DND-41 (cell line): ENCODE measurements around the gene CCDC107.

Experiments used
- ATAC-seq: fragments of 200-7000 bp; cut with Tn5 transposase; 3 replicates; pipeline ENCODE4 v1.9.1; 2021; ENCODE audit warnings: low read depth; ENCODE audit not compliant: insufficient read depth
- DNase-seq: peaks from one replicate; pipeline ENCODE4 v3.0.0-alpha.2; 2020
- H2AFZ ChIP-seq: 2 replicates; pipeline ENCODE4 v1.6.0; 2012; ENCODE audit warnings: low read depth, low read length
- H3K27ac ChIP-seq: 2 replicates; pipeline ENCODE4 v1.5.1; 2012; ENCODE audit warnings: low read length, inconsistent platforms
- H3K27me3 ChIP-seq: fragments of 200-600 bp; sonication (generic); 2 replicates; pipeline ENCODE4 v1.6.0; 2012; ENCODE audit warnings: low read length, mild to moderate bottlenecking, inconsistent platforms; ENCODE audit not compliant: insufficient read depth, poor library complexity
- H3K36me3 ChIP-seq: 2 replicates; pipeline ENCODE4 v1.5.1; 2012; ENCODE audit warnings: low read length, inconsistent platforms; ENCODE audit not compliant: insufficient read depth
- H3K4me1 ChIP-seq: 2 replicates; pipeline ENCODE4 v1.5.1; 2012; ENCODE audit warnings: mild to moderate bottlenecking, low read length; ENCODE audit not compliant: insufficient read depth
- H3K4me2 ChIP-seq: 2 replicates; pipeline ENCODE4 v1.6.0; 2012; ENCODE audit warnings: mild to moderate bottlenecking, moderate library complexity, low read length, inconsistent platforms; ENCODE audit not compliant: insufficient read depth
- H3K4me3 ChIP-seq, 2 experiments: fragments of 200-600 bp in 1 of 2; shearing (Covaris generic) in 1 of 2; 2 replicates each; pipeline ENCODE4 v1.5.1; 2012 to 2016; ENCODE audit warnings: inconsistent platforms in 2 of 2, low read length in 2 of 2, mild to moderate bottlenecking in 2 of 2, low read depth in 1 of 2, moderate library complexity in 1 of 2
- H3K79me2 ChIP-seq: 2 replicates; pipeline ENCODE4 v1.6.0; 2012; ENCODE audit warnings: low read length, inconsistent platforms; ENCODE audit not compliant: insufficient read depth
- H3K9ac ChIP-seq: 2 replicates; pipeline ENCODE4 v1.6.0; 2012; ENCODE audit warnings: low read depth, mild to moderate bottlenecking, inconsistent platforms, low read length, moderate library complexity
- H3K9me3 ChIP-seq: 2 replicates; pipeline ENCODE4 v1.5.1; 2012; ENCODE audit warnings: low read length, moderate library complexity, mild to moderate bottlenecking, inconsistent platforms; ENCODE audit not compliant: insufficient read depth, severe bottlenecking
- H4K20me1 ChIP-seq: 2 replicates; pipeline ENCODE4 v1.6.0; 2012; ENCODE audit warnings: low read length; ENCODE audit not compliant: insufficient read depth
- CTCF ChIP-seq: IDR thresholded peaks from 2 replicates; pipeline ENCODE4 v1.5.1; 2012; ENCODE audit warnings: borderline replicate concordance, low read length, moderate library complexity, mild to moderate bottlenecking; ENCODE audit not compliant: poor library complexity, severe bottlenecking; ENCODE audit errors: extremely low read depth
- EZH2 ChIP-seq: IDR thresholded peaks from 3 replicates; pipeline ENCODE4 v1.6.1; 2012; ENCODE audit warnings: borderline replicate concordance, low read depth, mild to moderate bottlenecking, moderate library complexity, low read length, inconsistent platforms; ENCODE audit not compliant: severe bottlenecking

Gene CCDC107

GRCh38 chr9:35646153-35646532, 11.9 kb upstream of the CCDC107 start:
- DNase-seq (peak; percentile 70), ATAC-seq (peak; percentile 19)
- Histone ChIP-seq H3K4me2 (peak overlapping the region; percentile 79), H2AFZ (peak overlapping the region; percentile 85), H4K20me1 (no peaks in the 10 kb centered on the region), H3K4me3 (peak overlapping the region; percentile 91 to 94), H3K27ac (peak overlapping the region; percentile 100), H3K4me1 (peaks cover 72% of the 10 kb centered on the region), H3K36me3 (peaks cover 30% of the 10 kb centered on the region; the same call in 1 of the 2 replicates), H3K9ac (peak overlapping the region; percentile 95), H3K79me2 (peaks cover 52% of the 10 kb centered on the region), H3K9me3 (no peaks in the 10 kb centered on the region), H3K27me3 (no peaks in the 10 kb centered on the region)
- TF ChIP-seq EZH2 (no peak), CTCF (no peak)

- Histone ChIP-seq H2AFZ (peak overlapping the region; percentile 85), H4K20me1 (no peaks in the 10 kb centered on the region), H3K4me1 (peaks cover 77% of the 10 kb centered on the region), H3K79me2 (peaks cover 56% of the 10 kb centered on the region), H3K9ac (peak overlapping the region; percentile 95), H3K27me3 (no peaks in the 10 kb centered on the region), H3K4me2 (peak overlapping the region; percentile 79), H3K9me3 (no peaks in the 10 kb centered on the region), H3K4me3 (peak overlapping the region; percentile 91 to 94), H3K36me3 (peaks cover 30% of the 10 kb centered on the region; the same call in 1 of the 2 replicates), H3K27ac (peak overlapping the region; percentile 100)
- ATAC-seq (peak; percentile 70), DNase-seq (peak; percentile 95)
- TF ChIP-seq EZH2 (no peak), CTCF (peak; percentile 89)
These were observed 11.4 kb upstream of the CCDC107 start for GRCh38 chr9:35646533-35647265.

GRCh38 chr9:35649431-35650340, 8.4 kb upstream of the CCDC107 start:
- TF ChIP-seq EZH2: no peak
- no peak for TF ChIP-seq CTCF
- Histone ChIP-seq H3K9ac (peak overlapping the region; percentile 95), H3K4me2 (peak overlapping the region; percentile 79), H3K27ac (peak overlapping the region; percentile 100), H3K79me2 (peaks cover 41% of the 10 kb centered on the region), H3K27me3 (no peaks in the 10 kb centered on the region), H4K20me1 (no peaks in the 10 kb centered on the region), H3K9me3 (no peaks in the 10 kb centered on the region), H3K4me1 (peaks cover 69% of the 10 kb centered on the region), H3K36me3 (peaks cover 19% of the 10 kb centered on the region; the same call in 1 of the 2 replicates), H2AFZ (peak overlapping the region; percentile 60; the same call in 1 of the 2 replicates), H3K4me3 (peak overlapping the region; percentile 49 to 76)
- ATAC-seq (peak; percentile 21), DNase-seq (peak; percentile 87)
